Mesodermal cell (in vitro differentiated cells): ENCODE data around the gene PRKAB1.
"Not testable (repeated sequence)": the region's sequence is repeated elsewhere in the genome, so short reads cannot be mapped to it uniquely, and the experiment has no call there.

Experiments used
- H3K27ac ChIP-seq: 2 replicates; pipeline ENCODE4 v1.7.0; 2013; ENCODE audit warnings: mild to moderate bottlenecking, low read depth, low read length, moderate library complexity; ENCODE audit not compliant: severe bottlenecking
- H3K36me3 ChIP-seq: 2 replicates; pipeline ENCODE4 v1.7.1; 2013; ENCODE audit warnings: mild to moderate bottlenecking, low read length, moderate library complexity; ENCODE audit not compliant: control insufficient read depth, insufficient read depth
- H3K4me1 ChIP-seq: one replicate; pipeline ENCODE4 v1.7.1; 2013; ENCODE audit warnings: mild to moderate bottlenecking, low read length; ENCODE audit not compliant: insufficient read depth, control insufficient read depth, poor library complexity, severe bottlenecking
- H3K4me3 ChIP-seq: 2 replicates; pipeline ENCODE4 v1.7.0; 2013; ENCODE audit warnings: low read length, control low read depth, mild to moderate bottlenecking; ENCODE audit not compliant: insufficient read depth, poor library complexity, severe bottlenecking; ENCODE audit errors: extremely low read depth
- H3K9me3 ChIP-seq: 2 replicates; pipeline ENCODE4 v1.7.1; 2013; ENCODE audit warnings: mild to moderate bottlenecking, low read length, moderate library complexity; ENCODE audit not compliant: control insufficient read depth
- WGBS, 2 experiments: methylation state at CpG; one replicate each; pipeline ENCODE4 v1.1.5; 2013; ENCODE audit warnings: missing lambda C conversion rate in 2 of 2; ENCODE audit not compliant: insufficient coverage in 2 of 2; 5-methylcytosine and 5-hydroxymethylcytosine counted together

PRKAB1 gene

DNA sequence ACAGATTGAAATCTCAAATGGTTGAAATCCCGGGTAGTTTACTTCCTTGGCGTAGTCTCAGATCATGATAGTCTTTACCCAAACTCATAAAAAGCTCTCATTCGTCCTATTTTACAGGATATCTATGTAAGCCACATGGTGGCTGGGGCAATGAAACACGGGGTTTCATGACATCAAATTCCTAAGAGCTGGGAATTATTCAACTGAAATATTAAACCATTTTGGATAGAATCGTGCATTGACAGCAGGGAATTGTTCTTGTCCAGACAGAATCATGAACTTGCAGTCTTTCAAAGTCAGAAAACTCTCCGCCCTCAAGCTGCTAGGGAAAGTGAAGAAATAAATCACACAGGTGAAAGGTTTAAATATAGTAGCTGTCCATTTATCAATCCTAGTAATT, 33.2 kb upstream of the PRKAB1 start:
- Histone ChIP-seq H3K9me3 (no peaks in the 10 kb centered on the region), H3K4me3 (no peak overlapping the region), H3K27ac (no peak overlapping the region), H3K36me3 (no peaks in the 10 kb centered on the region), H3K4me1 (no peaks in the 10 kb centered on the region)
- WGBS, 2 experiments = 67 to 79% methylated on average over 2 to 4 of the region's 6 CpGs

DNA sequence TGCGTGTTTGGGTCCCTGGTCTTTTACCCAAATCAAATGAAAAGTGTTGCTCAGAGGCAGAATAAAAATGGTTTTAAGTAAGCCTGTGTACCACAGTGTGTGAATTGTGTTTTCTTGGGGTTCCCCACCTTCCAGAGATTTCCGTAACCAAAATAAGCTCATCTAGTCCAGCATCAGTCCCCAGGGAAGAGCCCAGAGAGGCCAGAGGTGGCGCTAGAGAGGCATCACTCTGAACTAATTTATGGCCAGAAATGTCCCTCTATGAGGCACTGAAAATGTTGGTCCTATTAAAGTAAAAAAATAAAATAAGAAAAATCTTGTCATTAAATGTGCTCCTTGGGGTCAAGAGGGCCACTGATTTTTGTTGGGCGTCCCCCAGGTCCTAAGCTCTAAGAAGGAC, 24.9 kb upstream of the PRKAB1 start:
- no peak overlapping the region for H3K27ac ChIP-seq
- H3K9me3 ChIP-seq = no peaks in the 10 kb centered on the region
- H3K4me1 ChIP-seq = no peaks in the 10 kb centered on the region
- no peak overlapping the region for H3K4me3 ChIP-seq
- H3K36me3 ChIP-seq = no peaks in the 10 kb centered on the region
- 40 to 95% methylated on average over 2 to 3 of the region's 4 CpGs for WGBS, 2 experiments

DNA sequence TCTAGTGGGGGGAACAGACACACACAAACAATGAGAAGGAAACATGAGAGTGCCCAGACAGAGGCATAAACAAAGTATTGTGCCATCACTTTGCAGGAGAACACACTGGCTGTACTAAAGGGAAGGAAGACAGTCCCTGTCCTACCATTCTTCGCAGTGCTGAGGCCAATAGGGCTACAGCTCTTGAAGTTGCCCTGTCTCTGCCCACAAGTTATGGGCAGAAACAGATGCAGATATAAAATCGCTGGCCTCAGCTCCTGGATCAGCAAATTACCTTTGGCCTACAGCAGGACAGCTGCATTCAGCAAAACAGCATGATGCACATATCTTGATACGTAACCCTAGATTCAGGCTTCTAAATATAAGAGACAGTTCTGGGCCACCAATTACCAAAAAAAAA, 23.0 kb upstream of the PRKAB1 start:
- WGBS, 2 experiments = 95 to 100% methylated on average over 2 of the region's 3 CpGs

DNA sequence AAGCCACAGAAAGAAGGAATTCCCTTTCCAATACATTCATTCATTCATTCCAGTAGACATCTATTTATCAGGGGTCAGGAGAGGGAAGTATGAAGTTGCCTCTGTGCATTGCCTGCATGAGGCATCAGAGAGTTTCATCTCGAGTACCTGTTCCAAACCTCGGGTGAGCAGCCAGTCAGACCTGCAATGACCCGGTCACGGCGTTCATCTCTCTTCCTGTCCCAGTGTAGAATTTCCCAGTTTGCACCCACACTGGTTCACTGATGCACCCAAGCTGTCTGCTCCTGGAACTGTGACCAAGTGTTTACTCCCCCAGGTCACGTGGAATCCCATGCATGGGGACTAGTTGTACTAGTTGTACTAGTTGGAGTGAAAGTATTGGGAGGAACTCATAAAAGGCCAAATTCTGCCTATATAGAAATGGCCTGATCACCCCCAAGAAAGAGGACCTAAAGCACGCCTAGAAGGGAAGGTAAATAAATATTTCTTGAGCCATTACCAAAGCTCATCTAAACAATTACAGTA, 22.3 kb upstream of the PRKAB1 start:
- no peak overlapping the region for H3K27ac ChIP-seq
- H3K4me3 ChIP-seq = no peak overlapping the region
- WGBS, 2 experiments = 94 to 95% methylated on average over 5 of the region's 7 CpGs
- H3K9me3 ChIP-seq = no peaks in the 10 kb centered on the region
- no peaks in the 10 kb centered on the region for H3K4me1 ChIP-seq
- no peaks in the 10 kb centered on the region for H3K36me3 ChIP-seq

More for the DNA sequence above, 23.0 kb upstream of the PRKAB1 start:
- H3K36me3 ChIP-seq = no peaks in the 10 kb centered on the region
- H3K27ac ChIP-seq = no peak overlapping the region
- H3K4me3 ChIP-seq = no peak overlapping the region
- no peaks in the 10 kb centered on the region for H3K4me1 ChIP-seq
- H3K9me3 ChIP-seq = no peaks in the 10 kb centered on the region

DNA sequence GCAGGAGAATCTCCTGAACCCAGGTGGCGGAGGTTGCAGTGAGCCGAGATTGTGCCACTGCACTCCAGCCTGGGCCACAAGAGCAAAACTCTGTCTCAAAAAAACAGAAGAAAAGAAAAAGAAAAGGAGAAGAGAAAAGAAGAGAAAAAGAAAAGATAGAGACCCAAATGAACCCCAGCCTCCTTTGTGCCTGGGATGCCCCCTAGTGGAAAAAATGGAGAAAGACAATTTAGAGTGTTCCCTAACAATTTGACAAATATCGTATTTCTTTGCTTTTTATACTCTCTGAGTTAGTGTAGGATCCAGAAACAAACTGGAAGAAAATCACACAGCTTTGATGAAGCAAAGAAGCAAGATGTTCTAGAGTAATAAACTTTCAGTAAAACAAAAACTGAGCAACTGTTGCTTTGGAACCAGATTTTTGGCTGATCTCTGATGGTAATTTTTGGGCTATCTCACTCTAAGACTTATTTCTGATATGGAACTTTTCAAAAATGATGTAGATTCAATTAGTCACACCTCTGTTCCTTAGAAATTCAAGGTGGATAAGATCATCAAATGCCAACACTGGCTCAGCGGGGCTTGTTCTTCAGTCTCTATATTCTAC, 18.6 kb upstream of the PRKAB1 start:
- Histone ChIP-seq H3K36me3 (no peaks in the 10 kb centered on the region), H3K27ac (no peak overlapping the region), H3K9me3 (peaks cover 3% of the 10 kb centered on the region), H3K4me1 (no peaks in the 10 kb centered on the region), H3K4me3 (no peak overlapping the region)
- 68 to 88% methylated on average over 1 to 2 of the region's 4 CpGs for WGBS, 2 experiments

DNA sequence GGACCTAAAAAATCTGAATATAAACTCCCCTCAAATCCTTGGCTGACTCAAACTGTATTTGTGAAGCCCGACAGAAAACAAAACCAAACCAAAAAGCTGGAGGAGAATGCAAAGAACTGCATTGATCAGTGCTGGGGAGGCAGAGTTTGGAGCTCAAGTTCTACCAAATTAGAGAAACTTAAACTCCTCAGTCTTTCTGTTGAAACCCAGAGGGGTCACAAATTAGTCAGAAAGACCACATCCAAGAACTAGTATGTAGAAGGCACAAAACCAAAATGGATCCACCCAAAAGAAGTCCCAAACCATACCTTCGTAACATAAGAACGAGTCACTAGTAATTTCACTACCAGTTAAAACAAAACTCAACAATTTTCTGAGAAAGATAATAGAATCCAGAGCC, 15.3 kb upstream of the PRKAB1 start:
- Histone ChIP-seq H3K36me3 (no peaks in the 10 kb centered on the region), H3K4me3 (no peak overlapping the region), H3K4me1 (no peaks in the 10 kb centered on the region), H3K27ac (no peak overlapping the region), H3K9me3 (peaks cover 3% of the 10 kb centered on the region)
- WGBS, 2 experiments = 90% methylated on average over 2 of the region's 3 CpGs; no CpG with 5 or more reads in 1 of the 2 experiments

DNA sequence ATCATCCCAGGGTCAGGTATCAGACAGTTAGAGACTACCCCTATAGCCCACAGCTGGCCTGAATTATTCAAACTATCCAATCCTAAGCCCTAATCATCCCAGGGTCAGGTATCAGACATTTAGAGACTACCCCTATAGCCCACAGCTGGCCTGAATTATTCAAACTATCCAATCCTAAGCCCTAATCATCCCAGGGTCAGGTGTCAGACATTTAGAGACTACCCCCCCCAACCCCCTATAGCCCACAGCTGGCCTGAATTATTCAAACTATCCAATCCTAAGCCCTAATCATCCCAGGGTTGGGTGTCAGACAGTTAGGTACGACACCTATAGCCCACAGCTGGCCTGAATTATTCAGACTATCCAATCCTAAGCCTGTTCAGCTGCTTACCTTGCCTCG, 10.9 kb upstream of the PRKAB1 start:
- H3K4me3 ChIP-seq, H3K36me3 ChIP-seq, H3K4me1 ChIP-seq, H3K9me3 ChIP-seq, H3K27ac ChIP-seq: not testable (repeated sequence)
- WGBS, 2 experiments = 79 to 100% methylated on average over 1 to 2 of the region's 2 CpGs

DNA sequence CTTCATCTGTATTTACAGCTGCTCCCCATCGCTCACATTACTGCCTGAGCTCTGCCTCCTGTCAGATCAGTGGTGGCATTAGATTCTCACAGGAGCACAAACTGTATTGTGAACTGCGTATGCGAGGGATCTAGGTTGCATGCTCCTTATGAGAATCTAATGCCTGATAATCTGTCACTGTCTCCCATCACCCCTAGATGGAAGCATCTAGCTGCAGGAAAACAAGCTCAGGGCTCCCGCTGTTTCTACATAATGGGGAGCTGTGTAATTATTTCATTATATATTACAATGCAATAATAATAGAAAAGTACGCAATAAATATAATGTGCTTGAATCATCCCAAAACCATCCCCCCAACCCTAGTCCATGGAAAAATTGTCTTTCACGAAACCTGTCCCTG, 9.8 kb upstream of the PRKAB1 start:
- H3K9me3 ChIP-seq, H3K27ac ChIP-seq, H3K4me3 ChIP-seq, H3K36me3 ChIP-seq, H3K4me1 ChIP-seq: not testable (repeated sequence)
- WGBS, 2 experiments = 86 to 92% methylated on average over 3 of the region's 6 CpGs

DNA sequence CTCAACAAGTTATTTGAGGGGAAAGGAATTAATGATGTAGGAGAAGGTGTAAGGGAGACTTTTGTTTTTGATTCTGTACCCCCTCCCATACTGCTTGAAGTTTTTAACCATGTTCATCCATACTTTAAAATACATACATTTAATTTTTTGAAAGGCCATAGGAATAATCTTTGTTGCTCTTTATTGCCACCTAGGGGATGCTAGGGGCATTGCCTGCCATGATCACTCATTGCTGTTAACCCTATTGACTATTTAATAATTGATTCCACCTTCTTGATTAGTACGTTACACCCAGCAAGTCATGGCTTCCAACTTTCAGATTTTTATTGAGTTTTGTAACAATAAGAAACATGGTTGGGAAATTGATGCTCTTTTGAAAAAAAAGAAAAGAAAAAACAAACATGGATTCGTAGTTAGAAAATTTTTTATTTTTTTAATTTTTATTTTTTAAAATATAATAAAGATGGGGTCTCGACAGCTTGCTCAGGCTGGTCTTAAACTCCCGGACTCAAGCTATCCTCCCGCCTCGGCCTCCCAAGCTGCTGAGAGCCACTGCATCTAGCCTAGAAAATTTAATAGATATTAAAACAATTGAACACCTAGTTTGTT, 8.5 kb upstream of the PRKAB1 start:
- no CpG with 5 or more reads among the region's 6 CpGs for WGBS, 2 experiments
- Histone ChIP-seq H3K4me3 (no peak overlapping the region), H3K27ac (no peak overlapping the region), H3K9me3 (no peaks in the 10 kb centered on the region), H3K4me1 (no peaks in the 10 kb centered on the region), H3K36me3 (no peaks in the 10 kb centered on the region)

DNA sequence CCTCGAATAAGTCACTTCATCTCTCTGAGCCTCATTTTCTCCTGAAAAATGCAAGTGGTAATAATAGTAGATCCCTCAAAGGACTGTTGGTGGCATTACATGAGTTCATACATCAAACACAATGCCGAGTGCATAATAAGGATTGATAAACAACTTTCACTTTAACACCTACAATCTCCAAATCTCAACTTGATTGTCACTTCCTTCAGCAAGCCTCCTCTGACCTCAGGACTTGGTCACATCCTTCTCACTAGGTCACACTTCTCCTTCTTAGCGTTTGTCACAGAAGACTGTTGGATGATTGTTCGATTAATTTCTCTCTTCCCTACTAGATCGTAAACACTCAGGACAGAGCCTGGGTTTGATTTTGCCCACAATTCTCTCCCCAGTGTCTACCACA, 7.9 kb upstream of the PRKAB1 start:
- no peaks in the 10 kb centered on the region for H3K36me3 ChIP-seq
- H3K27ac ChIP-seq = no peak overlapping the region
- H3K4me1 ChIP-seq = no peaks in the 10 kb centered on the region
- H3K9me3 ChIP-seq = no peaks in the 10 kb centered on the region
- no peak overlapping the region for H3K4me3 ChIP-seq
- WGBS, 2 experiments = 89 to 100% methylated on average over 2 to 3 of the region's 5 CpGs

DNA sequence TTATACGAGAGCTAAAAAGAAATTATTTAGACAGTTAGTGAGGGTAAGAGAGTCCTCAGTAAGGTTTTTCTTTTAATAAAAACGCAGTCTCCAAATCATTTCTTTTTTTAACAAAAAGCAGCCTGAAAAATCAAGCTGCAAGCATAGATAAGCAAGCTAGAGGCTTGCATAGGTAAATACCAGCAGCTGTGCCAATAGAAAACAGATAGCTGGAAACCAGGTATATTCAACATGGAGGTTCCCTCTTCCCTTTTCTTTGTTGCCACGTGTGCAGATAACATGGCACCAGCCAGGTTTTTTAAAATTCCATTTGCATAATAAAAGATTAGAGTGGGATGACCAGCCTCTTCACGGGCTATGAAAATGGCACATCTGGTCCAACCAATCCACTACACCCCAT, 6.1 kb upstream of the PRKAB1 start:
- Histone ChIP-seq H3K36me3 (no peaks in the 10 kb centered on the region), H3K4me3 (no peak overlapping the region), H3K4me1 (no peaks in the 10 kb centered on the region), H3K27ac (no peak overlapping the region), H3K9me3 (no peaks in the 10 kb centered on the region)
- 90% methylated on average over 1 of the region's 4 CpGs; no CpG with 5 or more reads in 1 of the 2 experiments for WGBS, 2 experiments
